Erythroblast (primary cell): ENCODE measurements around the gene ZNF827.

Experiments used
- GATA1 ChIP-seq: IDR thresholded peaks from 2 replicates; pipeline ENCODE4 v1.6.1; 2011; ENCODE audit warnings: low read depth, mild to moderate bottlenecking, control low read depth, low read length, moderate library complexity
- POLR2A ChIP-seq: IDR thresholded peaks from 2 replicates; pipeline ENCODE4 v1.6.1; 2011; ENCODE audit warnings: mild to moderate bottlenecking, low read length

DNA sequence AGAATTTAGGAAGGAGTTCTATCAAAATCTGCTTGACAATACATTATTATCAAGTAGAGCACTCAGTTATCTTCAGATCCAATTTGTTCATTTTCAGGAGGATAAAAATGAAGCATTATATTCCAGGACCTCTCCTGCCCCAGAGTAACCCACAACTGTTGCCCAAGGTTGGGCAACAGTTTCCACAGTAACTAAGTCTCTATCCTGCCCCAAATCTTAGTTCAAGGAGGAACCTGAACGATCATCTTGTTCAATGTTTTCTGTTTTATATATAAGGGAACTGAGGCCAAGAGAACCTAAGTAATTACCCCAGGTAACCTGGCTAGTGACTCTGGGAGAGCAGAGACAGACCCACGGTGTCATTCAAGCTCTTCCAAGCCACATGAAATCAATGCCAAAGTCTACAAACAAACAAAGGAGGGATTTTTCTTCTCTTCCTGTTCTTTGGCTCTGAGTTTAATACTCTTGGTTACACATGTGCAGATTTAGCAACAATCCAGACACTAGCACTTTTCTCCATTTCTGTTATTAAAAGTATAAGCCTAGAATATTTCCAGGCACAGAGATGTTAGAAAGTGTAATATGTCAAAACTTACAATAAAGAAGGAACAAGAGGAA lies 153.1 kb downstream of the ZNF827 start:
- no peak for TF ChIP-seq POLR2A
- no peak for TF ChIP-seq GATA1
